HEK293 (cell line): ENCODE data around the gene PI16.

Experiments
- CTCF ChIP-seq: fragments of 450-650 bp; formaldehyde crosslinking; IDR thresholded peaks from 2 replicates; pipeline ENCODE4 v1.5.1; 2016; ENCODE audit warnings: missing biosample characterization, missing genetic modification characterization
- KLF10 ChIP-seq: fragments of 450-650 bp; IDR thresholded peaks from 2 replicates; pipeline ENCODE4 v1.5.1; 2018; ENCODE audit warnings: missing biosample characterization, mild to moderate bottlenecking, missing genetic modification characterization
- MYNN ChIP-seq: fragments of 450-650 bp; formaldehyde crosslinking; IDR thresholded peaks from 2 replicates; pipeline ENCODE4 v1.5.1; 2016; ENCODE audit warnings: missing biosample characterization, missing genetic modification characterization, borderline replicate concordance
- ZBTB10 ChIP-seq: fragments of 450-650 bp; formaldehyde crosslinking; IDR thresholded peaks from 2 replicates; pipeline ENCODE4 v1.5.1; 2016; ENCODE audit warnings: missing biosample characterization, missing genetic modification characterization
- ZNF280D ChIP-seq: fragments of 450-650 bp; formaldehyde crosslinking; IDR thresholded peaks from 2 replicates; pipeline ENCODE4 v1.5.1; 2016; ENCODE audit warnings: missing biosample characterization, missing genetic modification characterization
- ZNF350 ChIP-seq: fragments of 450-650 bp; formaldehyde crosslinking; IDR thresholded peaks from 2 replicates; pipeline ENCODE4 v1.5.0; 2017; ENCODE audit warnings: missing biosample characterization, mild to moderate bottlenecking, missing genetic modification characterization
- ZNF610 ChIP-seq: fragments of 450-650 bp; formaldehyde crosslinking; IDR thresholded peaks from 2 replicates; pipeline ENCODE4 v1.5.1; 2016; ENCODE audit warnings: missing biosample characterization, missing genetic modification characterization, borderline replicate concordance
- TF ChIP-seq, protein P1 (sequence below): fragments of 450-650 bp; formaldehyde crosslinking; optimal IDR thresholded peaks from 2 replicates; pipeline ENCODE3; 2016; ENCODE audit warnings: missing biosample characterization, mild to moderate bottlenecking, missing genetic modification characterization

DNA sequence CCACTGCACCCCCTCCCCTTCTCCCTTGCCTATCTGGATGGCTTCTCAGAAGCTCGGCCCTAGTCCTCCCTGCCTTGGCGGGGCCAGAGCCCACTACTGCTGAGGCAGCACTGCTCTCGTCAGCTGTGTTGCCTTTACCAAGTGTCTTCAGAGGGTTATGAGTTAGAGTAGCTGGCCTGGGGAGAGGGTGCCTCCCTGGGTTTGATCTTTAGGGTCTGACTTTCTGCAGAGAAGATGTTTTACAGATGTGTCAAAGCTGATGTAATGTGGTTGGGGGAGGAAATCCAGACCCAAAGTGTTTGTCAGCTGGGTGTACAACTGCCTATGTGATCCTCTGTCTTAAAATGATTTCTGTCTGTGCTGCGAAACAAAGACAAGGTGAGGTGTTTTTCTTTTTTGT lies 30.4 kb upstream of the PI16 start:
- TF ChIP-seq KLF10 (tag by site-specific recombination) (no peak), ZNF280D (tag by site-specific recombination) (no peak), ZNF350 (tag by site-specific recombination) (no peak), ZNF610 (tag by site-specific recombination) (no peak), ZBTB10 (no peak), CTCF (tag by site-specific recombination) (no peak), MYNN (tag by site-specific recombination) (no peak)
- TF ChIP-seq, protein P1, sequence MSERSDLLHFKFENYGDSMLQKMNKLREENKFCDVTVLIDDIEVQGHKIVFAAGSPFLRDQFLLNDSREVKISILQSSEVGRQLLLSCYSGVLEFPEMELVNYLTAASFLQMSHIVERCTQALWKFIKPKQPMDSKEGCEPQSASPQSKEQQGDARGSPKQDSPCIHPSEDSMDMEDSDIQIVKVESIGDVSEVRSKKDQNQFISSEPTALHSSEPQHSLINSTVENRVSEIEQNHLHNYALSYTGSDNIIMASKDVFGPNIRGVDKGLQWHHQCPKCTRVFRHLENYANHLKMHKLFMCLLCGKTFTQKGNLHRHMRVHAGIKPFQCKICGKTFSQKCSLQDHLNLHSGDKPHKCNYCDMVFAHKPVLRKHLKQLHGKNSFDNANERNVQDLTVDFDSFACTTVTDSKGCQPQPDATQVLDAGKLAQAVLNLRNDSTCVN (tag by site-specific recombination): no peak
